A549 (cell line): ENCODE data around the gene NCS1. TPM values are rescaled to one million over a fixed set of nuclear protein-coding genes. Genes with fewer than 3 reads are reported as not detected.

Source experiments
- ATAC-seq, 2 experiments: fragments of 200-7000 bp in 1 of 2; fragments of >200 bp in 1 of 2; cut with Nextera tagmentation in 1 of 2; cut with Tn5 transposase in 1 of 2; 3 replicates each; pipeline versions ENCODE4 v1.8.0 to v1.9.1; 2018 to 2020; ENCODE audit warnings: mild to moderate bottlenecking in 1 of 2, moderate library complexity in 1 of 2
- CTCF ChIA-PET: fragments of 300-600 bp; sonication (Branson Sonifier 250); formaldehyde crosslinking; extraction: SDS; loops from one replicate; lab custom pipeline; 2021; ENCODE audit warnings: antibody characterized with exemption, inconsistent platforms; lab: Yijun Ruan, JAX
- POLR2A ChIA-PET: fragments of 350-600 bp; formaldehyde crosslinking; extraction: SDS; loops from one replicate; lab custom pipeline; 2021; ENCODE audit warnings: antibody characterized with exemption, inconsistent platforms; lab: Yijun Ruan, JAX
- DNase-seq, 2 experiments: peaks; one replicate each; pipeline versions ENCODE4 v3.0.0 to v3.0.0-alpha.2; 2011 to 2016; ENCODE audit warnings: low read depth in 1 of 2, low spot score in 1 of 2
- FAIRE-seq: peaks from 2 replicates; lab custom pipeline; 2011; peaks lifted over from hg19 to GRCh38; lab: Jason Lieb, UNC
- H3K27ac ChIP-seq, 2 experiments: fragments of >200 bp; sonication (Bioruptor Twin); formaldehyde crosslinking; 3 replicates each; pipeline ENCODE4 v1.5.1; 2016 to 2017
- H3K4me1 ChIP-seq: fragments of >200 bp; sonication (Bioruptor Twin); formaldehyde crosslinking; 3 replicates; pipeline ENCODE4 v1.6.1; 2016
- H3K4me2 ChIP-seq: fragments of >200 bp; sonication (Bioruptor Twin); formaldehyde crosslinking; 3 replicates; pipeline ENCODE4 v1.6.1; 2016
- H3K4me3 ChIP-seq: fragments of >200 bp; sonication (Bioruptor Twin); formaldehyde crosslinking; 3 replicates; pipeline ENCODE4 v1.5.1; 2016
- H3K9me3 ChIP-seq: fragments of >200 bp; sonication (Bioruptor Twin); formaldehyde crosslinking; 3 replicates; pipeline ENCODE4 v1.6.1; 2016
- BCL3 ChIP-seq: fragments of >200 bp; sonication (Bioruptor Twin); formaldehyde crosslinking; IDR thresholded peaks from 3 replicates; pipeline ENCODE4 v1.6.1; 2016
- CEBPB ChIP-seq, 2 experiments: fragments of >200 bp in 1 of 2; sonication (Bioruptor Twin) in 1 of 2; formaldehyde crosslinking in 1 of 2; IDR thresholded peaks; 2 replicates each; pipeline ENCODE4 v1.6.1; 2012 to 2016
- CHD4 ChIP-seq: fragments of 200-600 bp; sonication (generic); IDR thresholded peaks from 2 replicates; pipeline ENCODE4 v1.6.1; 2016; ENCODE audit warnings: antibody characterized with exemption, mild to moderate bottlenecking, borderline replicate concordance
- CTCF ChIP-seq: fragments of >200 bp; sonication (Bioruptor Twin); formaldehyde crosslinking; IDR thresholded peaks from 3 replicates; pipeline ENCODE4 v1.5.1; 2016
- FOXS1 ChIP-seq: fragments of 250-450 bp; sonication (Bioruptor Pico); IDR thresholded peaks from 2 replicates; pipeline ENCODE4 v1.5.0; 2020; ENCODE audit warnings: mild to moderate bottlenecking, moderate library complexity
- HDAC2 ChIP-seq: fragments of 200-600 bp; sonication (generic); IDR thresholded peaks from 2 replicates; pipeline ENCODE4 v1.6.1; 2016
- HES2 ChIP-seq: fragments of >200 bp; sonication (Bioruptor Twin); formaldehyde crosslinking; IDR thresholded peaks from 2 replicates; pipeline ENCODE4 v1.6.1; 2016
- HOXB13 ChIP-seq: fragments of 250-450 bp; sonication (Bioruptor Pico); IDR thresholded peaks from 2 replicates; pipeline ENCODE4 v1.5.0; 2020; ENCODE audit warnings: low read depth, mild to moderate bottlenecking, moderate library complexity
- HOXB5 ChIP-seq: fragments of 250-450 bp; sonication (Bioruptor Pico); IDR thresholded peaks from 2 replicates; pipeline ENCODE4 v1.5.0; 2020; ENCODE audit warnings: mild to moderate bottlenecking, moderate library complexity
- MAZ ChIP-seq: fragments of 150-350 bp; IDR thresholded peaks from 2 replicates; pipeline ENCODE4 v1.6.1; 2014; ENCODE audit warnings: antibody characterized with exemption, low read depth, low read length, borderline replicate concordance
- MYC ChIP-seq: IDR thresholded peaks from 2 replicates; pipeline ENCODE4 v1.6.1; 2012; ENCODE audit warnings: mild to moderate bottlenecking, inconsistent platforms, low read length, improper control_type of control experiment, borderline replicate concordance
- NFE2L2 ChIP-seq: fragments of 150-350 bp; conservative IDR thresholded peaks from 2 replicates; pipeline ENCODE4 v1.6.1; 2014; ENCODE audit warnings: low read length
- NR3C1 ChIP-seq: fragments of >200 bp; sonication (Bioruptor Twin); formaldehyde crosslinking; IDR thresholded peaks from 3 replicates; pipeline ENCODE4 v1.6.1; 2017
- PBX3 ChIP-seq: IDR thresholded peaks from 2 replicates; pipeline ENCODE4 v1.6.1; 2012
- PHF8 ChIP-seq: fragments of 200-600 bp; sonication (generic); IDR thresholded peaks from 2 replicates; pipeline ENCODE4 v1.6.1; 2016; ENCODE audit warnings: low read depth, mild to moderate bottlenecking, antibody characterized with exemption, moderate library complexity, borderline replicate concordance
- POLR2A ChIP-seq: IDR thresholded peaks from 2 replicates; pipeline ENCODE4 v1.6.1; 2012; ENCODE audit warnings: mild to moderate bottlenecking, low read length
- RARB ChIP-seq: fragments of 250-450 bp; sonication (Bioruptor Pico); IDR thresholded peaks from 2 replicates; pipeline ENCODE4 v1.8.0; 2021; ENCODE audit warnings: mild to moderate bottlenecking, moderate library complexity
- REST ChIP-seq: fragments of 200-600 bp; sonication (generic); IDR thresholded peaks from 2 replicates; pipeline ENCODE4 v1.6.1; 2016; ENCODE audit warnings: antibody characterized with exemption, mild to moderate bottlenecking, moderate library complexity
- RFX5 ChIP-seq: fragments of 450-650 bp; IDR thresholded peaks from 2 replicates; pipeline ENCODE4 v1.7.1; 2014; ENCODE audit warnings: antibody characterized with exemption, mild to moderate bottlenecking, moderate library complexity
- SREBF2 ChIP-seq: fragments of 450-650 bp; IDR thresholded peaks from 2 replicates; pipeline ENCODE4 v1.6.1; 2014; ENCODE audit warnings: mild to moderate bottlenecking, moderate library complexity
- TFCP2L1 ChIP-seq: fragments of 250-450 bp; sonication (Bioruptor Pico); IDR thresholded peaks from 2 replicates; pipeline ENCODE4 v1.5.0; 2021; ENCODE audit warnings: mild to moderate bottlenecking
- USF2 ChIP-seq: fragments of 450-650 bp; IDR thresholded peaks from 2 replicates; pipeline ENCODE4 v1.6.1; 2014; ENCODE audit warnings: antibody characterized with exemption
- ZFP36 ChIP-seq: fragments of 450-650 bp; IDR thresholded peaks from 2 replicates; pipeline ENCODE4 v1.6.1; 2014; ENCODE audit warnings: borderline replicate concordance; ENCODE audit not compliant: partially characterized antibody
- WGBS: methylation state at CpG from one replicate; pipeline ENCODE4 v1.1.6; 2017; ENCODE audit errors: missing lambda C conversion rate; 5-methylcytosine and 5-hydroxymethylcytosine counted together
- polyA plus RNA-seq, 4 experiments: library from polyadenylated mRNA; depleted of rRNA in 3 of 4; stranded (reverse); fragments of >200 nt; fragmentation: RNase III in 1 of 4; extraction: RNeasy Plus Mini Kit Qiagen cat#74134 plus additional on column Dnase treatment in 1 of 4; gene quantifications; 2 replicates in 3 of 4; 3 replicates in 1 of 4; pipeline ENCODE4 v1.2.3, GENCODE V29; 2011 to 2017
- TF ChIP-seq, protein P1 (sequence below): fragments of 250-450 bp; sonication (Bioruptor Pico); IDR thresholded peaks from 2 replicates; pipeline ENCODE4 v1.5.0; 2020; ENCODE audit warnings: low read depth, mild to moderate bottlenecking, moderate library complexity

Gene NCS1
- polyA plus RNA-seq, 2 of the 4 experiments (the other 2 are of a cell fraction) = 17.9 to 21.9 TPM

GRCh38 chr9:130126721-130127433, 45.3 kb upstream of the NCS1 start:
- DNase-seq = no peak
- WGBS = 60% methylated on average over 4 of the region's 4 CpGs
- ATAC-seq = no peak
- no peak overlapping the region for H3K4me2 ChIP-seq
- no peak overlapping the region for H3K27ac ChIP-seq
- ChIA-PET POLR2A (no interaction called here), CTCF (interaction anchor here (0.7 kb wide), 1 partner anchor 112 kb away, joined by 3 read pairs; no protein-coding TSS in a partner anchor)
- no peaks in the 10 kb centered on the region for H3K9me3 ChIP-seq
- H3K4me1 ChIP-seq = no peaks in the 10 kb centered on the region
- no peak for TF ChIP-seq CHD4
- TF ChIP-seq ZFP36 = no peak
- TF ChIP-seq RFX5 = no peak
- TF ChIP-seq NR3C1 = no peak
- TF ChIP-seq, protein P1, sequence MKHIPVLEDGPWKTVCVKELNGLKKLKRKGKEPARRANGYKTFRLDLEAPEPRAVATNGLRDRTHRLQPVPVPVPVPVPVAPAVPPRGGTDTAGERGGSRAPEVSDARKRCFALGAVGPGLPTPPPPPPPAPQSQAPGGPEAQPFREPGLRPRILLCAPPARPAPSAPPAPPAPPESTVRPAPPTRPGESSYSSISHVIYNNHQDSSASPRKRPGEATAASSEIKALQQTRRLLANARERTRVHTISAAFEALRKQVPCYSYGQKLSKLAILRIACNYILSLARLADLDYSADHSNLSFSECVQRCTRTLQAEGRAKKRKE = no peak
- TF ChIP-seq RARB (CRISPR knock-in tag) = no peak
- no peak for TF ChIP-seq CEBPB (IDR thresholded peaks at IDR 0.05)
- no peak for TF ChIP-seq NFE2L2
- TF ChIP-seq HDAC2 = no peak
- no peak for FAIRE-seq
- H3K4me3 ChIP-seq = no peak overlapping the region

DNA sequence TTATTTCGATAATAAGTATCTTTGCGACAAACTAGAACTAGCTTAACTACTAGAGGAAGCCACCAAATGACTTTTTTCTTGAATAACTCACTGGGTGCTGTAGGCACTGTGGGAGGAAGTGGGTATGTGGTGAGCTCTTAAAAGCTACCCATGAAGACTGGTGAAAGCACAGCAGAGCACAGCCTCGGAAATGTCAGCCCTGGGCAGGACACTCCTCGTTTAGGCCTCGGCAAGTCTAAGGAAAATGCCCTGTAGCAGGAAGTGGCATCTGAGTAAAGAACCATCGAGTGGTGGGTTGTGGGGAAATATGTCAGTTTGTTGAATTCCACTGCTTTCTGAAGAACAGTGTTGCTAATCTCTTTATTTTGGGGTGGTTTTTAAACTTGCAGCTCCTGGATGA, 44.0 kb upstream of the NCS1 start:
- Histone ChIP-seq H3K4me1 (no peaks in the 10 kb centered on the region), H3K4me3 (no peak overlapping the region), H3K4me2 (no peak overlapping the region), H3K9me3 (no peaks in the 10 kb centered on the region), H3K27ac (no peak overlapping the region)
- DNase-seq (no peak), FAIRE-seq (no peak), ATAC-seq (no peak)
- TF ChIP-seq, protein P1 = no peak
- TF ChIP-seq ZFP36 (no peak), CEBPB (IDR thresholded peaks at IDR 0.05) (no peak), HES2 (no peak), BCL3 (no peak), CTCF (no peak), HOXB13 (CRISPR knock-in tag) (no peak), POLR2A (no peak), HDAC2 (no peak), USF2 (no peak), TFCP2L1 (CRISPR knock-in tag) (no peak), MAZ (no peak), PHF8 (no peak), RFX5 (no peak), HOXB5 (CRISPR knock-in tag) (no peak), MYC (no peak), SREBF2 (no peak), REST (no peak), FOXS1 (CRISPR knock-in tag) (no peak), PBX3 (no peak)
- ChIA-PET CTCF (interaction anchor here (1.3 kb wide), 1 partner anchor 21 kb away, joined by 5 read pairs; no protein-coding TSS in a partner anchor), POLR2A (no interaction called here)
- WGBS = 95% methylated on average over 6 of the region's 6 CpGs
